ENCODE results near the gene POPDC3.

The POPDC3 gene

GRCh38 chr6:105192707-105193465 is 13.1 kb upstream of the POPDC3 start:
- no peak overlapping the region for H2BK12ac ChIP-seq (ENCODE audit: low read length in 2 of 2)
- H3K79me1 ChIP-seq (replicated peaks; ENCODE audit: low read length, poor library complexity, severe bottlenecking) = no peaks in the 10 kb centered on the region
- H3K4ac ChIP-seq (ENCODE audit: low read depth in 1 of 2, low read length in 2 of 2) = no peak overlapping the region
- H3K27me3 ChIP-seq (ENCODE audit: control insufficient read depth in 1 of 2, insufficient read depth in 1 of 2, low read length in 2 of 2) = peaks cover 0 to 33% of the 10 kb centered on the region in 2 experiments
- no peak overlapping the region for H3K18ac ChIP-seq (ENCODE audit: low read depth in 1 of 2, low read length in 2 of 2)
- H3K36me3 ChIP-seq (ENCODE audit: control insufficient read depth in 1 of 2, insufficient read depth in 2 of 2, low read depth in 1 of 2, low read length in 2 of 2) = no peaks in the 10 kb centered on the region
- H2AK5ac ChIP-seq (ENCODE audit: low read length, severe bottlenecking) = no peak overlapping the region
- peak; percentile 76 for DNase-seq
- H3K4me1 ChIP-seq (ENCODE audit: control insufficient read depth, insufficient read depth, low read depth, low read length) = no peaks in the 10 kb centered on the region
- no peak overlapping the region for H3K14ac ChIP-seq (ENCODE audit: low read length in 2 of 2)
- H3K27ac ChIP-seq (ENCODE audit: low read length, poor library complexity, severe bottlenecking) = no peak overlapping the region
- H3K4me2 ChIP-seq (ENCODE audit: low read length, poor library complexity, severe bottlenecking) = no peak overlapping the region
- H2BK15ac ChIP-seq (ENCODE audit: low read depth, poor library complexity, severe bottlenecking) = no peak overlapping the region
- H2BK5ac ChIP-seq (ENCODE audit: low read depth, low read length, poor library complexity, severe bottlenecking) = no peak overlapping the region
- H3K23ac ChIP-seq (ENCODE audit: low read length in 2 of 2) = no peak overlapping the region
- no peak overlapping the region for H2BK120ac ChIP-seq (ENCODE audit: low read depth, low read length)
- H3K4me3 ChIP-seq (ENCODE audit: insufficient read depth in 1 of 2, low read depth in 1 of 2, low read length in 2 of 2) = peak overlapping the region in 1 of 2 experiments; percentile 48
- H4K8ac ChIP-seq (ENCODE audit: low read length) = no peak overlapping the region
- peak overlapping the region; percentile 36 for H3K9ac ChIP-seq (ENCODE audit: low read length)
- H3K9me3 ChIP-seq (ENCODE audit: control insufficient read depth, low read length) = peaks cover 7% of the 10 kb centered on the region
- H4K91ac ChIP-seq (ENCODE audit: low read length) = no peak overlapping the region
- H2AFZ ChIP-seq (ENCODE audit: low read depth, low read length) = no peak overlapping the region
- WGBS = 82% methylated on average over 7 of the region's 7 CpGs

GRCh38 chr6:105191351-105191750 is 11.5 kb upstream of the POPDC3 start:
- no peak overlapping the region for H2BK120ac ChIP-seq (ENCODE audit: low read depth, low read length)
- no peak overlapping the region for H3K18ac ChIP-seq (ENCODE audit: low read depth in 1 of 2, low read length in 2 of 2)
- no peak overlapping the region for H2AK5ac ChIP-seq (ENCODE audit: low read length, severe bottlenecking)
- H2BK5ac ChIP-seq (ENCODE audit: low read depth, low read length, poor library complexity, severe bottlenecking) = no peak overlapping the region
- H2BK12ac ChIP-seq (ENCODE audit: low read length in 2 of 2) = no peak overlapping the region
- no peak for DNase-seq
- no peaks in the 10 kb centered on the region for H3K79me1 ChIP-seq (replicated peaks; ENCODE audit: low read length, poor library complexity, severe bottlenecking)
- no peak overlapping the region for H3K14ac ChIP-seq (ENCODE audit: low read length in 2 of 2)
- H3K9ac ChIP-seq (ENCODE audit: low read length) = no peak overlapping the region
- H3K36me3 ChIP-seq (ENCODE audit: control insufficient read depth in 1 of 2, insufficient read depth in 2 of 2, low read depth in 1 of 2, low read length in 2 of 2) = no peaks in the 10 kb centered on the region
- H3K9me3 ChIP-seq (ENCODE audit: control insufficient read depth, low read length) = no peaks in the 10 kb centered on the region
- H3K23ac ChIP-seq (ENCODE audit: low read length in 2 of 2) = no peak overlapping the region
- no peak overlapping the region for H3K4me3 ChIP-seq (ENCODE audit: insufficient read depth in 1 of 2, low read depth in 1 of 2, low read length in 2 of 2)
- no peak overlapping the region for H3K4me2 ChIP-seq (ENCODE audit: low read length, poor library complexity, severe bottlenecking)
- no peak overlapping the region for H2BK15ac ChIP-seq (ENCODE audit: low read depth, poor library complexity, severe bottlenecking)
- H4K91ac ChIP-seq (ENCODE audit: low read length) = no peak overlapping the region
- no peaks in the 10 kb centered on the region for H3K4me1 ChIP-seq (ENCODE audit: control insufficient read depth, insufficient read depth, low read depth, low read length)
- no peak overlapping the region for H4K8ac ChIP-seq (ENCODE audit: low read length)
- H3K4ac ChIP-seq (ENCODE audit: low read depth in 1 of 2, low read length in 2 of 2) = no peak overlapping the region
- H2AFZ ChIP-seq (ENCODE audit: low read depth, low read length) = no peak overlapping the region
- H3K27me3 ChIP-seq (ENCODE audit: control insufficient read depth in 1 of 2, insufficient read depth in 1 of 2, low read length in 2 of 2) = peaks cover 0 to 42% of the 10 kb centered on the region in 2 experiments
- no CpG with 5 or more reads among the region's 1 CpG for WGBS
- no peak overlapping the region for H3K27ac ChIP-seq (ENCODE audit: low read length, poor library complexity, severe bottlenecking)

DNA sequence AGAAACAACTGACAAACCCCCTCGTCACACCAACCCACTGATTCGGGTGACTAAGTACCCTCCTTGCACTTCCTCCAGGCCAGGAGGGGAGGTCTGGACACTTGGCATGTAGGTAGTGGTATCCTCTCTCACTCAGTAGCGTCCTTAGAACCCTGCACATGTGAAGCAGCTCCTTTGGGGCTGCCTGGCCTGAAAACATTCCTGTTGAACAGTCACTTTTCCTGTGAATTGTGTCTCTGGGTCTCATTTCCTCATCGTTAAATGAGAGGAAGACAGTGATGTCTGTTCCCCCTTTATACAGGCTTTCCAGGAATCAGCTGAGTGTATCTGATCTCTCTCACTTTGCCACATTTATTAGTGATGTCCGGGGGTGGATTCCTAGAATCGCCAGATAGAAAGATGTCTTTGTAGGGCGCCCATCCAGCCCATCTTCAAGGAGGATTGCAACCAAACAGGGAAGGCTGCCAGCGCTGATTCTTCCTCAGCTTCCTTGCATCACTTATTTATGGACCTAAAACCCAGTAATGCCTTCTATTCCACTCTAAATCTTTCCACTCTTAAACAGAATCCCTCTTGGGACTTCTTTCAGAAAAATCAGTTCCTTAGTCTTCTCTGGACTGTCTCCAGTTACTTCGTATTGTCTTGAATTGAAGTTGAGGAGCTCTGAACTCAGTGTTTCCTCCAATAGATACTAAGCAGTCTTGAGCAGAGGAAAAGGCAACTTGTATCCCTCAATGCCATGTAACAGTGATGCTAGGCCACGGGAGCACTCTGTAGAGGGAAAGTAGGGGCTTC is 9.4 kb upstream of the POPDC3 start:
- no peak overlapping the region for H4K8ac ChIP-seq (ENCODE audit: low read length)
- H3K9me3 ChIP-seq (ENCODE audit: control insufficient read depth, low read length) = no peaks in the 10 kb centered on the region
- no peak overlapping the region for H2BK120ac ChIP-seq (ENCODE audit: low read depth, low read length)
- H3K23ac ChIP-seq (ENCODE audit: low read length in 2 of 2) = no peak overlapping the region
- H3K9ac ChIP-seq (ENCODE audit: low read length) = no peak overlapping the region
- H2BK15ac ChIP-seq (ENCODE audit: low read depth, poor library complexity, severe bottlenecking) = no peak overlapping the region
- DNase-seq = no peak
- peak overlapping the region in 1 of 2 experiments; percentile 47 for H2BK12ac ChIP-seq (ENCODE audit: low read length in 2 of 2)
- H3K4me3 ChIP-seq (ENCODE audit: insufficient read depth in 1 of 2, low read depth in 1 of 2, low read length in 2 of 2) = no peak overlapping the region
- WGBS = 79% methylated on average over 9 of the region's 10 CpGs
- no peak overlapping the region for H3K27ac ChIP-seq (ENCODE audit: low read length, poor library complexity, severe bottlenecking)
- H4K91ac ChIP-seq (ENCODE audit: low read length) = no peak overlapping the region
- no peak overlapping the region for H2AK5ac ChIP-seq (ENCODE audit: low read length, severe bottlenecking)
- no peak overlapping the region for H2AFZ ChIP-seq (ENCODE audit: low read depth, low read length)
- H3K36me3 ChIP-seq (ENCODE audit: control insufficient read depth in 1 of 2, insufficient read depth in 2 of 2, low read depth in 1 of 2, low read length in 2 of 2) = no peaks in the 10 kb centered on the region
- no peak overlapping the region for H3K4ac ChIP-seq (ENCODE audit: low read depth in 1 of 2, low read length in 2 of 2)
- no peak overlapping the region for H3K18ac ChIP-seq (ENCODE audit: low read depth in 1 of 2, low read length in 2 of 2)
- H3K4me2 ChIP-seq (ENCODE audit: low read length, poor library complexity, severe bottlenecking) = no peak overlapping the region
- H3K14ac ChIP-seq (ENCODE audit: low read length in 2 of 2) = no peak overlapping the region
- H3K4me1 ChIP-seq (ENCODE audit: control insufficient read depth, insufficient read depth, low read depth, low read length) = no peaks in the 10 kb centered on the region
- H3K79me1 ChIP-seq (replicated peaks; ENCODE audit: low read length, poor library complexity, severe bottlenecking) = no peaks in the 10 kb centered on the region
- H2BK5ac ChIP-seq (ENCODE audit: low read depth, low read length, poor library complexity, severe bottlenecking) = no peak overlapping the region
- H3K27me3 ChIP-seq (ENCODE audit: control insufficient read depth in 1 of 2, insufficient read depth in 1 of 2, low read length in 2 of 2) = peaks cover 0 to 26% of the 10 kb centered on the region in 2 experiments

DNA sequence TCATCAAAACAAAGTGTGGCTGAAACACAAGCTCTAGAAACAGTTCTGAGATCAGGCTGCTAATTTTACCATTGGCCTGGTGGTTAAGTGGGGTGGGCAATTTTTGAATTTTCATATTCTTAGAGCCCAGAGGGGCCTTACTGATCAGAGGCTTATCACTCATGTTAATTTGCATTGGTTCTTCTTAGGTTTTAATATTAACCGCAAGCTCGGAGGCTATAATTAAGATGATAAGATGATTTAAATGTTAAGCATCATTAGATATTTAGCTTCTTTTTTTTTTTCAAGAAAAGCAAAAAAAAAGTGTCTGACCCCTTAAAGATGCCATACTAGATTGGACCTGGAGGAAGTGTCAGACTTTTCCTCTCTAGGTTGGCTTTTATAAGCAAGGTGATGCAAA is 8.4 kb upstream of the POPDC3 start:
- Histone ChIP-seq H3K27ac (ENCODE audit: low read length, poor library complexity, severe bottlenecking) (no peak overlapping the region), H3K4me3 (ENCODE audit: insufficient read depth in 1 of 2, low read depth in 1 of 2, low read length in 2 of 2) (no peak overlapping the region), H3K4me2 (ENCODE audit: low read length, poor library complexity, severe bottlenecking) (no peak overlapping the region), H2AK5ac (ENCODE audit: low read length, severe bottlenecking) (no peak overlapping the region), H3K18ac (ENCODE audit: low read depth in 1 of 2, low read length in 2 of 2) (no peak overlapping the region), H3K27me3 (ENCODE audit: control insufficient read depth in 1 of 2, insufficient read depth in 1 of 2, low read length in 2 of 2) (peaks cover 0 to 24% of the 10 kb centered on the region in 2 experiments), H3K14ac (ENCODE audit: low read length in 2 of 2) (no peak overlapping the region), H3K23ac (ENCODE audit: low read length in 2 of 2) (no peak overlapping the region), H4K8ac (ENCODE audit: low read length) (no peak overlapping the region), H3K4me1 (ENCODE audit: control insufficient read depth, insufficient read depth, low read depth, low read length) (no peaks in the 10 kb centered on the region), H3K4ac (ENCODE audit: low read depth in 1 of 2, low read length in 2 of 2) (no peak overlapping the region), H3K9ac (ENCODE audit: low read length) (no peak overlapping the region), H2BK15ac (ENCODE audit: low read depth, poor library complexity, severe bottlenecking) (no peak overlapping the region), H2BK5ac (ENCODE audit: low read depth, low read length, poor library complexity, severe bottlenecking) (no peak overlapping the region), H2BK12ac (ENCODE audit: low read length in 2 of 2) (no peak overlapping the region), H2BK120ac (ENCODE audit: low read depth, low read length) (no peak overlapping the region), H3K9me3 (ENCODE audit: control insufficient read depth, low read length) (no peaks in the 10 kb centered on the region), H3K79me1 (replicated peaks; ENCODE audit: low read length, poor library complexity, severe bottlenecking) (no peaks in the 10 kb centered on the region), H4K91ac (ENCODE audit: low read length) (no peak overlapping the region), H2AFZ (ENCODE audit: low read depth, low read length) (no peak overlapping the region), H3K36me3 (ENCODE audit: control insufficient read depth in 1 of 2, insufficient read depth in 2 of 2, low read depth in 1 of 2, low read length in 2 of 2) (no peaks in the 10 kb centered on the region)
- no peak for DNase-seq
- no CpG with 5 or more reads among the region's 2 CpGs for WGBS
